ENCODE measurements around the gene TMEM129.

TMEM129 gene

DNA sequence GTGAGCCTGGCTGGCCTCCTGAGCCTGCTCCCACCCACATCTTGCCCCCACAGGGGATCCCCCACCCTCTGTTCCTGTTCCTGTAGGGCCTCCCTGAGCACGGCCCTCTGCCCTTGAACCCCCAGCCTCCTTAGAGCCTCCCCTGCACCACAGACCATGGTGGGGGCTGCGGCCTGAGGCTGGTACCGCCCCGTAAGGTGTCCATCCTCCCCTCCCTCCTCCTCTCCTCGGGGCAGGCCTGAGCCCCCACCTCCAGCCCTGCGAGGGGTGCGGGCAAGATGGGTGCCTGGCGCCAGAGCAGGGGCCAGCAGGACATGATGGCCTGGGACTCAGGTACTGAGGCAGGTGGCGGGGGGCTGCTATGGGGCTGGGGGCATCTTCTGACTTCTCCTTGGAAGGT is 43.5 kb upstream of the TMEM129 start:
- H3K9ac ChIP-seq (ENCODE audit: low read length), result no peak overlapping the region
- H3K4me3 ChIP-seq (ENCODE audit: low read depth, low read length), result no peak overlapping the region
- H3K4me1 ChIP-seq (ENCODE audit: control insufficient read depth, insufficient read depth, low read length), result peaks cover 39% of the 10 kb centered on the region
- H3K27me3 ChIP-seq (ENCODE audit: control insufficient read depth, insufficient read depth, low read length), result peaks cover 20% of the 10 kb centered on the region
- H3K36me3 ChIP-seq (ENCODE audit: control insufficient read depth, insufficient read depth, low read length), result no peaks in the 10 kb centered on the region
- no peak overlapping the region for H3K27ac ChIP-seq (ENCODE audit: low read depth, low read length)
- no peaks in the 10 kb centered on the region for H3K9me3 ChIP-seq (ENCODE audit: control insufficient read depth, insufficient read depth, low read depth, low read length)

DNA sequence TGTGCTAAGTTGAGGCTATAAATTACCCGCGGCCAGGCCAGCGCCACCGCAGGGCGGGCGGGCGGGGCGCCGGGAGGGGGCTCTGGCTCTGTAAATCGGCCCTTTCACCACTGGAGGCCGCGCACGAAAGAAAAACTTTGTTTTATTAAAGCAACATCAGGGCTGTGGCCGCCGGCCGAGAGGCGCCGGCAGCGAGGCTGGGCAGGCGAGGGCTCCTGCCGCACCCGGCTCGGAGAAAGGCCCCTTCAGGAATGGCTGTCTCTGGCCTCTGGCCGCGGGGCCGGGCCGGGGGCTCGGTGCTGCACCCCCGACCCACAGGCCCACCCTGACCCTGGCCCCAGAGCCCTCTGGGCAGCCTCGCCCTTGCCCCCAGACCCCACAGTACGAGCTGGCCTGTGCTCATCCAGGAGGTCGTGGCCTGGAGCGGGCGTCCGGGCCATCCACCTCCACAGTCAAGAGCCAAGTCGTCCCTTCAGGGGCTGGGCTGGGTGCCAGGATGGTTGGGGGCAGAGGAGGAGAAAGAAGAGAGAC is 42.5 kb upstream of the TMEM129 start:
- no peaks in the 10 kb centered on the region for H3K36me3 ChIP-seq (ENCODE audit: control insufficient read depth, insufficient read depth, low read length)
- H3K9ac ChIP-seq (ENCODE audit: low read length), result no peak overlapping the region
- H3K4me1 ChIP-seq (ENCODE audit: control insufficient read depth, insufficient read depth, low read length), result peaks cover 32% of the 10 kb centered on the region
- no peak overlapping the region for H3K27ac ChIP-seq (ENCODE audit: low read depth, low read length)
- H3K9me3 ChIP-seq (ENCODE audit: control insufficient read depth, insufficient read depth, low read depth, low read length), result no peaks in the 10 kb centered on the region
- no peak overlapping the region for H3K4me3 ChIP-seq (ENCODE audit: low read depth, low read length)
- H3K27me3 ChIP-seq (ENCODE audit: control insufficient read depth, insufficient read depth, low read length), result peaks cover 16% of the 10 kb centered on the region

DNA sequence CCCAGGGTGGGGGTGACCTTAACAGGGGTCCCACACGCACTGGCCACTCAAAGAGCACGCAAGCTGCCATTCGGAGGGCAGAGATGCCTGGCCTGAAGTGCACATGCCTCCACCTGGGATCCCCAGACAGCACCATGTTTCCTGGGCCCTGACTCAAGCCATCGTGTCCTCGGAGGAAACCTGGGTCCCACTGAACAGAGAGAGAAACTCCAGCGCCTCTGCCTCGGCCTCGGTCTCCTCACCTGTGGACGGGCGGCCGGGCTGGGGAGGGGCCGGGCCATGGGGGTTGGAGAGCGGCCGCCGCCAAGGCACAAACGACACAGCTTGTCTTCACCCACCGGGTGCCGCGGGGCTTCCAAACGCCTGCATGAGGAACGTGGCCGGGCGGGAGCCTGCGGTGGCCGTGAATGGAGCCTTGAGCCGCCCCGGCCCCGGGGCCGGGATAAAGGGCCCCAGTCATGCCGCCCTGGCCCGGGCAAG is 42.0 kb upstream of the TMEM129 start:
- peaks cover 16% of the 10 kb centered on the region for H3K27me3 ChIP-seq (ENCODE audit: control insufficient read depth, insufficient read depth, low read length)
- H3K27ac ChIP-seq (ENCODE audit: low read depth, low read length), result no peak overlapping the region
- H3K4me3 ChIP-seq (ENCODE audit: low read depth, low read length), result no peak overlapping the region
- H3K4me1 ChIP-seq (ENCODE audit: control insufficient read depth, insufficient read depth, low read length), result peaks cover 27% of the 10 kb centered on the region
- H3K9ac ChIP-seq (ENCODE audit: low read length), result no peak overlapping the region
- H3K9me3 ChIP-seq (ENCODE audit: control insufficient read depth, insufficient read depth, low read depth, low read length), result no peaks in the 10 kb centered on the region
- H3K36me3 ChIP-seq (ENCODE audit: control insufficient read depth, insufficient read depth, low read length), result no peaks in the 10 kb centered on the region

DNA sequence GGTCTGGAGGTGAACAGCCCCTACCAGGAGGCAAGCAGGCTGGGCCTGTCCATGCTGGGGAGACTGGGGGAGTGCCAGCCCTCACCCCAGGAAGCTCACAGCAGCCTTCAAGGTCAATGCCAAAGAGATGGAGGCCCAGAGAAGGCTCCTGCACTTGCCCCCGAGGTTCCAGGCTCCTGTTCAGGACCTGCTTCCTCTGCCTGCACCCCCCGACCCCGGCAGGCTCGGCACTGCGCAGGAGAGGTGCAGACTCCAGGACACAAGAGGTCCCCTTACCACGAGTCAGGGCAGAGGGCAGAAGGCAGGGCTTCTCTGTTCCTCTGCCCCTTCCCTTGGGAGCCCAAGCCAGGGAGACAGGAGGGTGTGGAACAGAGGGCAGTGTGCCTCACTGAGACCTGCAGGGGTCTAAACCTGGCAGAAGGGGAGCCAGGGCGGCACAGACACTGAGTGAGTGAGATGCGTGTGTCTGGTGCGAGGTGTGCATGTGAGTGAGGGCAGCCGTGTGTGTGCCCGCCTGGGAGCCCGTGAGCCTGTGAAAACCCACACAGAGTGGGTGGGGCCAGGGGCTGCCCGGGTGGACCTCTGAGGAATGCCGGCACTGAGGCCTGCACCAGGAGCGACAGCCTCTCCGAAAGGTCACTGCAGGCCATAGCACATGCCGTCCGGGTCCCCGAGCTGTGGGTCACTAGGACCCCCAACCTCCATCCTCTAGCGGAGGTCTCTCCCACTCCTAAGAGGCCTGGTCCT is 41.3 kb upstream of the TMEM129 start:
- no peak overlapping the region for H3K9ac ChIP-seq (ENCODE audit: low read length)
- H3K4me3 ChIP-seq (ENCODE audit: low read depth, low read length), result no peak overlapping the region
- H3K36me3 ChIP-seq (ENCODE audit: control insufficient read depth, insufficient read depth, low read length), result no peaks in the 10 kb centered on the region
- peaks cover 28% of the 10 kb centered on the region for H3K4me1 ChIP-seq (ENCODE audit: control insufficient read depth, insufficient read depth, low read length)
- no peaks in the 10 kb centered on the region for H3K9me3 ChIP-seq (ENCODE audit: control insufficient read depth, insufficient read depth, low read depth, low read length)
- H3K27me3 ChIP-seq (ENCODE audit: control insufficient read depth, insufficient read depth, low read length), result peaks cover 16% of the 10 kb centered on the region
- no peak overlapping the region for H3K27ac ChIP-seq (ENCODE audit: low read depth, low read length)

DNA sequence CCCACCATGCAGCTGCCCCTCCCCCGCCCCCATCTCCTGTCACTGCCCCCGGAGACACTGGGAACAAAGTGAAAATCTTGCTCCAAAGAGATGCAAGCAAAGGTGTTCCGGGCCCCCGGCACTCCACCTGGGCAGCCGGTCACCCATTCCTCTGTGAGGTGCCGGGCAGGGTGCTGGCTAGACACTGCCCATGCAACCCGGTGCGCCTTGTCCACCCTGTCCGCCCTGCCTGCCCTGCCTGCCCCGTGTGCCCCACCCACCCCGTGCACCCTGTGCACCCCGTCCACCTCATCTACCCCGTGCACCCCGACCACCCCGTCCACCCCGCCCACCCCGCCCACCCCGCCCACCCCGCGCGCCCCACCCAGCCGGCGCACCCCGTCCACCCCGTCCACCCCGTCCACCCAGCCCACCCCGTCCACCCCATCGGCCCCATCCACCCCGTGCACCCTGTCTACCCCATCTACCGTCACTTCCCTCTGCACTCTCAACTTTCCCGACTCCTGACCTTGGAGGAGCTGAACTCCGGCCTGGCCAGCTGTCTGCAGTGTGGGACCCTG is 40.1 kb upstream of the TMEM129 start:
- Histone ChIP-seq H3K27me3 (ENCODE audit: control insufficient read depth, insufficient read depth, low read length) (peaks cover 16% of the 10 kb centered on the region), H3K36me3 (ENCODE audit: control insufficient read depth, insufficient read depth, low read length) (no peaks in the 10 kb centered on the region), H3K27ac (ENCODE audit: low read depth, low read length) (no peak overlapping the region), H3K9ac (ENCODE audit: low read length) (no peak overlapping the region), H3K4me3 (ENCODE audit: low read depth, low read length) (no peak overlapping the region), H3K9me3 (ENCODE audit: control insufficient read depth, insufficient read depth, low read depth, low read length) (no peaks in the 10 kb centered on the region), H3K4me1 (ENCODE audit: control insufficient read depth, insufficient read depth, low read length) (peaks cover 22% of the 10 kb centered on the region)

DNA sequence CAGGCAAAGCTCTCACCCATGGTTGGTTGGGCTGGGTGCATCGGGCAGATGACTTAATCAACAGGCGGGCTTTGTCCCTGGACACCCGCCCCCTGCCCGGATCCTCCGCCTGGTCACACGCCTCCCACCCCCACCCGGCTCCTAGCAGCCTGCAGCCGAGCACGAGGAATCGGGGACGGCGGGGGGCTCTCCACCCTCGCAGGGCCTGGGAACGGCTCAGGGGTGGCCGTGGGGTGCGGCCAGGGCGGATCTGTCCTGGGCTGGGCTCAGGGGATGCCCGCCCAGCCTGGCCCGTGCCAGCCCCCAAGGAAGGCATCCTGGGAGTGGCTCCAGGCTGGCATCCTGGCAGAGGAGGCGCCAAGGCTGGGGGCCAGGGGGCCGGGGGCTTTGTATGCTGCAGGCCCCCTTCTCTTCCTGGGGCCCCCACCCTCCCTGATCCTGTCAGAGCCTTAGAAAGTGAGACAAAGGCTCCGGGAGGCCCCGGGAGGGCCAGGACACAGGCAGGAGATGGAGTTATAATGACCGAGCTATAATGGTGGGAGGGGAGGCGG is 39.5 kb upstream of the TMEM129 start:
- no peak overlapping the region for H3K4me3 ChIP-seq (ENCODE audit: low read depth, low read length)
- H3K36me3 ChIP-seq (ENCODE audit: control insufficient read depth, insufficient read depth, low read length), result no peaks in the 10 kb centered on the region
- H3K27me3 ChIP-seq (ENCODE audit: control insufficient read depth, insufficient read depth, low read length), result peaks cover 16% of the 10 kb centered on the region
- no peak overlapping the region for H3K9ac ChIP-seq (ENCODE audit: low read length)
- peaks cover 16% of the 10 kb centered on the region for H3K4me1 ChIP-seq (ENCODE audit: control insufficient read depth, insufficient read depth, low read length)
- no peaks in the 10 kb centered on the region for H3K9me3 ChIP-seq (ENCODE audit: control insufficient read depth, insufficient read depth, low read depth, low read length)
- H3K27ac ChIP-seq (ENCODE audit: low read depth, low read length), result no peak overlapping the region

DNA sequence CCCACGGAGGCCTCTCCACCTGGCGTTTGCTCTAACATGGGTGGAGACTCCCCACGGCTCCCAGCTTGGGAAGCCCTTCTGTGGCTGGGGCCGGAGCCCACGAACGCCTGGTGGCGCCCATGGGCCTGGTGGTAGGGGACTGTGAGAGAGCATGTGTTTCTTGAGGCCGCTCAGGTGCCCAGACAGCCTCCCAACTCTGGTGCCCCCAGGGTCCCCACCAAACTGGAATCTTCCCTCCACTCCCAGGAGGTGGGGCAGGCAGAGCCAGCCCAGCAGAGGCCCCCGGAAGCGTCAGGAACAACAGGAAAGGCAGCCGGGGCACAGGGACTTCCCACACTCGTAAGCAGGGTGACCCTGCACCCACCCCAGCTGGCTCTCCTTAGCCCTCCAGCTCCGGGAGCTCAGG is 38.7 kb upstream of the TMEM129 start:
- no peaks in the 10 kb centered on the region for H3K9me3 ChIP-seq (ENCODE audit: control insufficient read depth, insufficient read depth, low read depth, low read length)
- H3K27ac ChIP-seq (ENCODE audit: low read depth, low read length), result no peak overlapping the region
- no peaks in the 10 kb centered on the region for H3K36me3 ChIP-seq (ENCODE audit: control insufficient read depth, insufficient read depth, low read length)
- H3K27me3 ChIP-seq (ENCODE audit: control insufficient read depth, insufficient read depth, low read length), result peaks cover 10% of the 10 kb centered on the region
- no peak overlapping the region for H3K4me3 ChIP-seq (ENCODE audit: low read depth, low read length)
- no peak overlapping the region for H3K9ac ChIP-seq (ENCODE audit: low read length)
- H3K4me1 ChIP-seq (ENCODE audit: control insufficient read depth, insufficient read depth, low read length), result peaks cover 10% of the 10 kb centered on the region; the same call in 1 of the 2 replicates

DNA sequence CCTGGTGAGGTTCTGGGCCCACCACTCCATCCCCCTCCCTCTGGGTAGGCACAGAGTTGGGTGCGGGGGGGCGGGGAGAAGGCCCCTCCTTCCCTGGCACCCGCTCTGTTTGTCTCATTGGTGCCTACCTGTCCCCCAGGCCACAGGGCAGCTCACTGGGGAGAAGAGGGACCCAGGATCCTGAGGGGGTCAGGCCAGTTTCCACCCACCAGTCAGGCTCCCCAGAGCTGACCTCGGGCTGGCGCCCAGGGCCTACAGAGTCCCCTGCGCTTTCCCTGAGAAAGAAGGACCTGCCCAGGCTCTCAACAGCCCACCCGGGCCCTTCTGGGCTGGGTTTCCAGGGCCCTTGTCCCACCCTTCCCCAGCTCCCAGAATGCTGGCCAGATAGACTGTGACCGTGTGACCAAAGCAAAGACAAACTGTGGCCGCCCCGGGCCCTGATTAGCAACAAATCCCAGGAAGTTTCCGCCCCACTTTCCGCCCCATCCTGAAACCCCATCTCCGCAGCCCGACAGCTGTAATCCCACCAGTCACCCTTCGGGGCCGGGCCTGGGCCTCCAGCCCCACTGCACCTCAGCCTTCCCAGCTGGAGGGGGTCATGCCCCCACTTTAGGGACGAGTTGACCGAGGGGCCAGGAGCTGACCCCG is 38.2 kb upstream of the TMEM129 start:
- peaks cover 10% of the 10 kb centered on the region for H3K27me3 ChIP-seq (ENCODE audit: control insufficient read depth, insufficient read depth, low read length)
- no peaks in the 10 kb centered on the region for H3K36me3 ChIP-seq (ENCODE audit: control insufficient read depth, insufficient read depth, low read length)
- no peak overlapping the region for H3K9ac ChIP-seq (ENCODE audit: low read length)
- peaks cover 11% of the 10 kb centered on the region; the same call in 1 of the 2 replicates for H3K4me1 ChIP-seq (ENCODE audit: control insufficient read depth, insufficient read depth, low read length)
- no peak overlapping the region for H3K4me3 ChIP-seq (ENCODE audit: low read depth, low read length)
- no peaks in the 10 kb centered on the region for H3K9me3 ChIP-seq (ENCODE audit: control insufficient read depth, insufficient read depth, low read depth, low read length)
- no peak overlapping the region for H3K27ac ChIP-seq (ENCODE audit: low read depth, low read length)

DNA sequence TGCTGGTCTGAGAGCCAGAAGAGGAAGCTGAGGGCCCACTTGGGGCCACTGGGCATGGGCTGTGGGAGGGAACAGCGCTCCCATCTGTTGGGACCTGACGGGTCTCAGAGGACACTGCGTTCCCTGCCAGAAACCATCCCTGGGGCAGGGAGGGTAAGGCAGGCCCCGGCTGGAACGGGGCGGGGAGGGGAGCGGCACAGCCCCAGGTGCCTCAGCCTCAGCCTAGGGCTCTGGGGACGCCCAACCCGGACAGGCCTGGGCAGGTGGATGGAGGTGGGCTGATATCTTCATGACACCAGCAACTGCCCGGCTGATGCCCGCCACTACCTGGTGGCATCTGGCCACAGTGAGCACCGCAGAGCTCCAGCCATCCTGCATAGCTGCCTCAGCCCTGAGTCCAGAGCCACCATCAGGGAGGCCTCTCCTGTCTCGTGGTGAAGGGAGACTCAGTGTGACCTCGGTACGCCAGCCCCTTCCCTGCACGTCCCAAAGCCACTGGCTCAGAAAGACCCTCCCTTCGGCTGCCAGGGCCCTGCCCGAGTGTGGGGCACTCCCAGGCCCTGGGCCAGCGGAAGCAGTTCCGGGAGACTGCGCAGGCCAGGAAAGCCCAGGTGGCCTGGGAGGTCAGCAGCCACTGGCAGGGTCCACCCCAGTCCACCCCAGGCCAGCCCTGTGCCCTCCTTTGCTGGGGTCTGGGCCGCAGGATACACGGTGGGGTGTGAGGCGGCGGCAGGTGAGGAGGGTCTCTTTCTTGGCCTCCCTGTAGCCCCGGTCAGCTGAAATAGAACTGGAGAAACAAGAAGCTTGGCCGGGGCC is 37.4 kb upstream of the TMEM129 start:
- no peaks in the 10 kb centered on the region for H3K36me3 ChIP-seq (ENCODE audit: control insufficient read depth, insufficient read depth, low read length)
- H3K27me3 ChIP-seq (ENCODE audit: control insufficient read depth, insufficient read depth, low read length), result peaks cover 7% of the 10 kb centered on the region
- H3K4me3 ChIP-seq (ENCODE audit: low read depth, low read length), result no peak overlapping the region
- no peak overlapping the region for H3K9ac ChIP-seq (ENCODE audit: low read length)
- H3K27ac ChIP-seq (ENCODE audit: low read depth, low read length), result no peak overlapping the region
- no peaks in the 10 kb centered on the region for H3K9me3 ChIP-seq (ENCODE audit: control insufficient read depth, insufficient read depth, low read depth, low read length)
- H3K4me1 ChIP-seq (ENCODE audit: control insufficient read depth, insufficient read depth, low read length), result peaks cover 9% of the 10 kb centered on the region; the same call in 1 of the 2 replicates

DNA sequence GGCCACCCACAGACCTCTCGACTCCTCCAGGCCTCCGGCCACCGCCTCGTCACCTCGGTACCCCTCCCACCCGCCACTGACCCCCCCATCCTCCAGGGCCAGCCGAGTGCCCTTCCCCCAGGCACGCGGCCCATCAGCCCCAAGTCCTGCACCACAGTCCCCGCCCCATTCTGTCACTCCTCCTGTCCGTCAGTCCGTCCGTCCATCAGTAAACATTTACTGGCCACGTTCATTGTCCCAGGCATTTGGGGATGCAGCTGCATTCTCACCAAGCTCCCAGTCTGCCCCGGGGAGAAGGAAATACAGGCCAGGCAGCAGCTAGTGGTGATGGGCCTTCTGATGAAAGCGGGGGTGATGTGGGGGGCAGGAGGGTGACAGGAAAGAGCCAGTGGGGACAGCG is 36.7 kb upstream of the TMEM129 start:
- Histone ChIP-seq H3K9ac (ENCODE audit: low read length) (no peak overlapping the region), H3K36me3 (ENCODE audit: control insufficient read depth, insufficient read depth, low read length) (no peaks in the 10 kb centered on the region), H3K27me3 (ENCODE audit: control insufficient read depth, insufficient read depth, low read length) (peaks cover 7% of the 10 kb centered on the region), H3K4me3 (ENCODE audit: low read depth, low read length) (no peak overlapping the region), H3K27ac (ENCODE audit: low read depth, low read length) (no peak overlapping the region), H3K9me3 (ENCODE audit: control insufficient read depth, insufficient read depth, low read depth, low read length) (no peaks in the 10 kb centered on the region), H3K4me1 (ENCODE audit: control insufficient read depth, insufficient read depth, low read length) (peaks cover 9% of the 10 kb centered on the region; the same call in 1 of the 2 replicates)
